SK-N-DZ (cell line): Measurements from ENCODE around the gene FAM217A.
A peak's percentile ranks its signal among the peaks of the same experiment; 100 is the strongest.

Source experiments
- DNase-seq: peaks from one replicate; pipeline ENCODE4 v3.0.0-alpha.2; 2015; ENCODE audit warnings: low spot score

FAM217A gene

GRCh38 chr6:4023240-4023639 lies 55.7 kb downstream of the FAM217A start:
- DNase-seq: no peak

GRCh38 chr6:4021854-4022695 lies 56.9 kb downstream of the FAM217A start:
- DNase-seq: no peak

- peak; percentile 97 for DNase-seq
These were observed 57.6 kb downstream of the FAM217A start for GRCh38 chr6:4021133-4021853.

GRCh38 chr6:4020822-4021132 lies 58.2 kb downstream of the FAM217A start:
- DNase-seq: no peak

GRCh38 chr6:4018924-4019236 lies 60.1 kb downstream of the FAM217A start:
- DNase-seq: no peak
